RWPE2 (cell line): ENCODE measurements around the gene NTRK2.
A peak's percentile ranks its signal among the peaks of the same experiment; 100 is the strongest.

Experiments
- ATAC-seq: fragments of 200-7000 bp; cut with Tn5 transposase; 3 replicates; pipeline ENCODE4 v1.9.1; 2021; ENCODE audit warnings: low read depth
- DNase-seq: peaks from one replicate; pipeline ENCODE4 v3.0.0-alpha.2; 2020; ENCODE audit warnings: low spot score
- H3K27ac ChIP-seq: fragments of 450-650 bp; 2 replicates; pipeline ENCODE4 v1.5.1; 2017; ENCODE audit warnings: mild to moderate bottlenecking; ENCODE audit not compliant: poor library complexity, severe bottlenecking
- H3K27me3 ChIP-seq: fragments of 250-450 bp; sonication (Bioruptor Pico); 2 replicates; pipeline ENCODE4 v1.5.1; 2021; ENCODE audit warnings: mild to moderate bottlenecking, moderate library complexity; ENCODE audit not compliant: insufficient read depth, poor library complexity, severe bottlenecking
- H3K36me3 ChIP-seq: fragments of 250-450 bp; sonication (Bioruptor Pico); 2 replicates; pipeline ENCODE4 v1.5.1; 2020; ENCODE audit warnings: low read depth, mild to moderate bottlenecking, moderate library complexity
- H3K4me1 ChIP-seq: fragments of 250-450 bp; sonication (Bioruptor Pico); 2 replicates; pipeline ENCODE4 v1.5.1; 2021; ENCODE audit warnings: mild to moderate bottlenecking, moderate library complexity; ENCODE audit not compliant: insufficient read depth, poor library complexity, severe bottlenecking
- H3K4me3 ChIP-seq: fragments of 250-450 bp; sonication (Bioruptor Pico); 2 replicates; pipeline ENCODE4 v1.5.1; 2021; ENCODE audit warnings: mild to moderate bottlenecking, moderate library complexity; ENCODE audit not compliant: severe bottlenecking
- H3K9me3 ChIP-seq: fragments of 250-450 bp; sonication (Bioruptor Pico); 2 replicates; pipeline ENCODE4 v1.5.1; 2021; ENCODE audit warnings: mild to moderate bottlenecking, moderate library complexity; ENCODE audit not compliant: severe bottlenecking
- TF ChIP-seq, protein P1 (sequence below): fragments of 450-650 bp; IDR thresholded peaks from one replicate; pipeline ENCODE4 v1.5.1; 2017; ENCODE audit warnings: mild to moderate bottlenecking, moderate library complexity; ENCODE audit not compliant: poor library complexity, severe bottlenecking

The NTRK2 gene

DNA sequence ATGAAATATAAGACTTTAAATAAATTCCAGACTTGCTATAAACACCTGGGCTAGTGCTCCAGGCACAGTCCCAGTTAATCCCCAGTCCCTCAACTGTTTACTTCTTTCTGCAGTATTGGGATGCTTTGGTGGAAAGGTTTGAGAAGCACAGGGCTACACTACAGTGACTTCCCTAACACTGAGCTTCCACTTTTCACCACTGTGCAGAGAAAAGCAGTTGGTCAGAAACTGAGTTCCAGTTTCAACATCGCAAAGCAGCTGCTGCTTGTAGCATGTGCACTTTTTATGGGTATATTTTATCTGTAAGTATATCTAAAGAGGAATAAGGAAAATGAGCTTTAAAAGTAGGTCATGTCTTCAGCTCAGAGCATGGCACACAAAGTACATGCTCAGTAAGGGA lies 339.7 kb downstream of the NTRK2 start:
- TF ChIP-seq, protein P1, sequence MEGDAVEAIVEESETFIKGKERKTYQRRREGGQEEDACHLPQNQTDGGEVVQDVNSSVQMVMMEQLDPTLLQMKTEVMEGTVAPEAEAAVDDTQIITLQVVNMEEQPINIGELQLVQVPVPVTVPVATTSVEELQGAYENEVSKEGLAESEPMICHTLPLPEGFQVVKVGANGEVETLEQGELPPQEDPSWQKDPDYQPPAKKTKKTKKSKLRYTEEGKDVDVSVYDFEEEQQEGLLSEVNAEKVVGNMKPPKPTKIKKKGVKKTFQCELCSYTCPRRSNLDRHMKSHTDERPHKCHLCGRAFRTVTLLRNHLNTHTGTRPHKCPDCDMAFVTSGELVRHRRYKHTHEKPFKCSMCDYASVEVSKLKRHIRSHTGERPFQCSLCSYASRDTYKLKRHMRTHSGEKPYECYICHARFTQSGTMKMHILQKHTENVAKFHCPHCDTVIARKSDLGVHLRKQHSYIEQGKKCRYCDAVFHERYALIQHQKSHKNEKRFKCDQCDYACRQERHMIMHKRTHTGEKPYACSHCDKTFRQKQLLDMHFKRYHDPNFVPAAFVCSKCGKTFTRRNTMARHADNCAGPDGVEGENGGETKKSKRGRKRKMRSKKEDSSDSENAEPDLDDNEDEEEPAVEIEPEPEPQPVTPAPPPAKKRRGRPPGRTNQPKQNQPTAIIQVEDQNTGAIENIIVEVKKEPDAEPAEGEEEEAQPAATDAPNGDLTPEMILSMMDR, result no peak
- Histone ChIP-seq H3K36me3 (no peaks in the 10 kb centered on the region), H3K27me3 (no peaks in the 10 kb centered on the region), H3K9me3 (no peaks in the 10 kb centered on the region), H3K4me1 (no peaks in the 10 kb centered on the region), H3K27ac (no peak overlapping the region), H3K4me3 (no peak overlapping the region)
- ATAC-seq (no peak), DNase-seq (no peak)

DNA sequence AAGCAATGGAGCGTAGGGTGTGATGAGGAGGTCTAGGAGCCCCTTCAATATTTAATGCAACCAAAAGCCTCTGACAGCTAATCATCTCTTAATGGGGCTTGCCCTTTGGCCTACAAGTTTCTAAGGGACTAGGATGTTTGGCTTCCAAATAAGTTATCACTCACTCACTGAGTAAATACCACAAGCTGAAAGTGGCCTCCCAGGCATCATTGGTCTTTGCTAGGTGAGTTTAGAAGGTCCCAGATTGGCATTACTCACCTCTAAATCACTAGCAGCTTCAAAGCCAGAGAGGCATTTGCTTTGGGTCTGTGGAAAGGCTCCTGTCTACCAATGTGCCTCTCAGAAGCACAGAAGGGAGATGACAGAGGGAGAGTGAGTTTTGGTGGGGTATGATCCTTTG lies 344.2 kb downstream of the NTRK2 start:
- ATAC-seq, result 0 out of 3 replicates have a peak, but pooled peaks have one; percentile 38
- TF ChIP-seq, protein P1, result no peak
- H3K4me1 ChIP-seq, result no peaks in the 10 kb centered on the region
- DNase-seq, result no peak
- no peak overlapping the region for H3K4me3 ChIP-seq
- no peaks in the 10 kb centered on the region for H3K27me3 ChIP-seq
- H3K36me3 ChIP-seq, result no peaks in the 10 kb centered on the region
- H3K27ac ChIP-seq, result no peak overlapping the region
- no peaks in the 10 kb centered on the region for H3K9me3 ChIP-seq

- no peaks in the 10 kb centered on the region for H3K27me3 ChIP-seq
- H3K4me1 ChIP-seq, result no peaks in the 10 kb centered on the region
- no peak overlapping the region for H3K4me3 ChIP-seq
- no peaks in the 10 kb centered on the region for H3K36me3 ChIP-seq
- TF ChIP-seq, protein P1, result no peak
- DNase-seq (no peak), ATAC-seq (no peak)
- H3K9me3 ChIP-seq, result no peaks in the 10 kb centered on the region
- no peak overlapping the region for H3K27ac ChIP-seq
Observed at GRCh38 chr9:85014292-85014691, 344.8 kb downstream of the NTRK2 start.

DNA sequence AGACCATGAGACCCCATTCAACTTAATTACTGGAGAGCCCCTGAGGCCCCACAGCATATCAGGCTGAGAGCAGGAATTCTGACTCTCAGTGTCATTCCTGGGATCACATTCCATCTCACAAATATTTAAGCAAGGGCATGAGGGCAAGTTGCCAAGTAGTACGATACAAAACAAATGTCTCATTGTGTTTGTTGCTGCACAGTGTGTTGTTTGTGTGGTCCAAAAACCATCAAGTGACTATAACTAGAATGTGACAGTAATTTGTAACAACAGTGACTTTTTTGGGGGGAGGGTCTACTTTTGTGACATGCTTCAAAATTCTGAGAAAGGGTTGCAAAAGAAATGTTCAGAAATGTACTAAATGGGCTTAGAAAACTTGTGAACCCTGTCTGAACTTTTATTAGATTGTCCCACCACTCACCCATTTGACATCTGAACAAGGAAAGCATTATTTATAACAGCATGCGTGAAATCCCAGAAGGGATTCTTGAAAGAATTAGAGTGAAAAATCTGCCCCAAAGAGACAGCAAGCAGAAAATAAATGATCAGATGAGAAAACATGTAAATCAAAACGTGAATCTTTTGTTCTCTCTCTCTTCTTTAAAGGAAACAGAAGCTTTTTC lies 347.0 kb downstream of the NTRK2 start:
- H3K4me1 ChIP-seq, result no peaks in the 10 kb centered on the region

GRCh38 chr9:85020791-85021190 lies 351.3 kb downstream of the NTRK2 start:
- Histone ChIP-seq H3K27me3 (no peaks in the 10 kb centered on the region), H3K4me1 (no peaks in the 10 kb centered on the region), H3K36me3 (no peaks in the 10 kb centered on the region), H3K9me3 (no peaks in the 10 kb centered on the region), H3K4me3 (no peak overlapping the region), H3K27ac (no peak overlapping the region)
- DNase-seq (no peak), ATAC-seq (no peak)
- TF ChIP-seq, protein P1, result no peak

More for the DNA sequence above, 347.0 kb downstream of the NTRK2 start:
- DNase-seq (no peak), ATAC-seq (no peak)
- no peak overlapping the region for H3K27ac ChIP-seq
- no peak overlapping the region for H3K4me3 ChIP-seq
- no peaks in the 10 kb centered on the region for H3K27me3 ChIP-seq
- TF ChIP-seq, protein P1, result no peak
- H3K9me3 ChIP-seq, result no peaks in the 10 kb centered on the region
- H3K36me3 ChIP-seq, result no peaks in the 10 kb centered on the region
